Measurements from ENCODE around the gene TJAP1.
A peak's percentile ranks its signal among the peaks of the same experiment; 100 is the strongest.
"Not testable (repeated sequence)": the region's sequence is repeated elsewhere in the genome, so short reads cannot be mapped to it uniquely, and the experiment has no call there.

The TJAP1 gene

DNA sequence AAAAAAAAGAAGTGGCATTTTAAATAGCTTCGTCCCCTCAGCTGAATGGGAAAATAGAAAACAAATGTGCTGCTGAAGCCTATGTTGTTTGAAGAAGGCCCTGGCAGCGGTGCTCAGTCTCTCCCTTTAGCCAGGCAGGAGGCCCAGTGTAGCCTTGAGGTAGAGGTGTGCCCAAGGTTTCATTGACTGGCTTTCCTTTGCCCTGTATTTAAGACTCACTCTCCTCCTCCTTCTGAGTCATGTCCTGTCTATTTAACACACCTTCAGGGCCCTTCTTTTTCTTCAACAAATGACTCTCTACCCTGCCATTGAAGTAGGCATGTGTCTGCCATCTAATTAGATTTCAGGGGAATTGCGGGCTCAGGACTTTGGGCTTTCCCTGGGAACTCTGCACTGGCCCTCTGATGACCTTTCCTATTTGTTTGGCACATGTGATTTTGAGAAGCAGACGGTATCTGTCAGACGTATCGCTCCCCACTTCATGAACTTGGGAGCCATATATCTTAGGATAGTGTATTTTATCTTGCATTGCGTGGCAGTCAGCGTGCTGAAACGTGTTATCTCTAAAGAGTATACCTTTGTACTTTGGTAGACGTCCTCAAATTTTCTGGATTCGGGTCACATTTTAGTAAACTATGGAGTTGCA, 4.3 kb downstream of the TJAP1 start:
- no peak for DNase-seq (ENCODE audit: low spot score)

DNA sequence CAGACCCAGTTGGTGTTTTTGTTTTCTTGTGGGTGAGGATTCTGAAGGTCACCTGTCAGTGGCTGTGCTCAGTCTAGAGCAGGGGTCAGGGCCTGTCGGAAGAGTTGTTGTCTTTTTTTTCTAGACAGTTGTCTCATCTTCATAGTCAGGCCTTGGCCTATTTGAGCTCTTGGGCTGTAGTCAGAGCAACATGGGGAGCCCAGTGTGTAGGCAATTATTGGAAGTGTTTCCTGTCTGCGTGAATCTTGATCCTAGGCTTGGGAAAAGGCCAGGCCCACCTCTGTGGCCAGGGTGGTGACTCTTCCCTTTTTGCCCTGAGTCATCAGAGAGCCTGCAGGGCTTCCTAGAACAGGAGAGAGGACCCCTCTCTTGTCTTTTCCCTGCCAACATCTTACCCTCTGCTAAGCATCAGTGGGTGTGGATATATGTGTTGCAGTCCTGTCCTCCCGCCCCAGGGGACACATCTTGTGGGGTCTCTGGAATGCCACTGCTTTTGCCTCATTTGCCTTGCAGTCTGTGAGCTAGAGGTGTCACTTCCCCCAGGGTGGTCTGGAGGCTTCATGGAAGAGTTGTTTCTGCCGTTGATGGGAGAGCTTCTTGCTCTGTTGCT, 11.4 kb downstream of the TJAP1 start:
- DNase-seq (ENCODE audit: low spot score): no peak

DNA sequence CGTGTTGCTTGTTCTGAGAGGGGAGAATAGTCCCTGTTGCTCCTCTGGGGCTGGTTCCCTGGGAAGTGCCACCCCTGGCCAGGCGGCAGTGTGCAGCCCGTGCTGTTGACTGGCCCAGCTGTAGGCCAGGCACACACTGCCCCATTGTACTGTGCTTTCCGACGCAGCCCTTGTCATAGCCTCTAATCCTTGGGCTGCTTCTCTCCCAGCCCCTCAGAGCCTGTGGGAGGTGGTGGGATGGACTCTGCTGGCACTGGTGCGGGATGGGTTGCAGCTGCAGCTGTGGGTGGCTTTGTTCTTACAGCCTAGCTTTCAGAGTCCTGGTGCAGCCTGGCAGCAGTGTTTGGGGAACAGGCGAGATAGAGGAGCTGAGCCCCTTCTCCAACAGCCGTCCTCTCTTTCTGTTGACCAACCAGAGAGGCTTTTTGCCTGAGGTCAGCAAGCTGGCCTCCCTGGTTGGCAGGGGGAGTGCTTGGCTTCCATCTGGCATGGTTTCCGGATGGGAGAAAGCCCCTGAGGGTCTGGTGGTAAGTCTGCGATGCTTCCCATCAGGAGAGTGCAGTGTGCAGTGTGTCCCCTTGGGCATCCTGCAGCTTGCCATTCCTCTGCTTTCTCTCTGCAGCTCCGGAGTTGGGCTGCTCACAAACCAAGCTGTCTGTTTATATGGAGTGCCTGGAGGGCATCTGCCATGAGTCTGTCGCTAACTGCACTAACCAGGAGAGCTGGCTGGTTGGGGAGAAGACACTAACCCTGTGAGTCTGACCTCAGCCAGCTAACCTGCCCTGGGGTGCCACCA, 12.1 kb downstream of the TJAP1 start:
- peak; percentile 99 for DNase-seq (ENCODE audit: low spot score)

DNA sequence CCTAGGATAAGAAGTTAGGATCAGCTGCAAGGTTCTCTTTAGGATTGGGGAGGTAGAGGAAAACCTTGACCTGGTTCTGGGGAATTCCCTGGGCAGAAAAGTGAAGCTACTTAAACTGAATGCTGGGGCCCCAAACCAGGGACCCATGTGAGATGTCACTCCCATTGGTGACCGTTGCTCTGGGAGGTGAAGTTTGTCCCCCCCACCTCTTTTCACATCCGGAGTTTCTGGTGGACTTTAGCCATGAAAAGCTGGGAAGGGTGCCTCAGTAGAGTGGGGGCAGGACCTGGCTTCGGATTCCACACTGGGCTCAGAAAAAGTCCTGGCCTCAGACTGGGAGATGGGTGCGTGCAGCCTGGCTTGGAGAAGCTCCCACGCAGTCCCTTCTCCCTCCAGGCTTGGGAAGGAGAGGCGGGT, 13.2 kb downstream of the TJAP1 start:
- peak; percentile 44 for DNase-seq (ENCODE audit: low spot score)

DNA sequence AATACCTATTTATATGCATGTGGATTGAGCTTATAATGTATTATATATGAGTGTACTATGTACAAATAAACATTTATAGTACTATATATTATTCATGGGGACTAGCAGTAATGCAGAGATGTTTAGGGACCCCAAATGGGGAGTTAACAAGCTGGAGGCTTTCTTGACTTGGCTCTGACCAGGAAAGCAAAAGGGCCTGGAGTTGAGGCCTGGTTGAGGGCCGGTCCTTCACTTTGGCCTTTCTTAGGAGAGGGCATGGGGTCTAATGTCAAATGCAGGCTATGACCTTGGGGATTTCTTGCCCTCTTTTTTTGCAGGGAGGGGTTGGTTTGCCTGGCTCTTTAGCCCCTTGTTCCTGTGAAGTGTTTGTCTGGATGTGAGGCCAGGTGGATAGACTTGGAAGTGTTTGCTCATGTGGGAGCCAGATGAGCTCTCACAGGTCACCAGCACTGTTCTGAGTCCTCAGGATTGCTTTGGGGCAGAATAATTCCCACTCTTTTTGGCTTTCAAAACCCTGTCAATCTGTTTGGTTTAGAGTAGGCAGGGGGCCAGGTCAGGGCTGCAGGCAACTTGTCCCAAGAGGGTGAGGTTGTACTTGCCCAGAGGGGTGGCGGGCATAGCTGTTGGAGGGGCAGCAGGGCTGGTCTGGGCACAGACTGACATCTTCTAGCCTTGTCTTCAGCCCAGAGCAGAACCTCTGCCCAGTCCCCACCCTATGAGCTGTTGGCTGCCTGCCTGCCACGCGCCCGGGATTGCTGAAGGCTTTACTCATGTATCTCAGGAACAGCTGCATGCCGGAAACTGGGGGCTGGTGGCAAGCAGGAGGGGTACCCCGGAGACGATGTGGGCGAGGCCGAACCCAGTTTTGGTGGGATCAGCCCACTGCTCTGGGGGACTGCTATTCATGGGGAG, 14.6 kb downstream of the TJAP1 start:
- peak; percentile 89 for DNase-seq (ENCODE audit: low spot score)

DNA sequence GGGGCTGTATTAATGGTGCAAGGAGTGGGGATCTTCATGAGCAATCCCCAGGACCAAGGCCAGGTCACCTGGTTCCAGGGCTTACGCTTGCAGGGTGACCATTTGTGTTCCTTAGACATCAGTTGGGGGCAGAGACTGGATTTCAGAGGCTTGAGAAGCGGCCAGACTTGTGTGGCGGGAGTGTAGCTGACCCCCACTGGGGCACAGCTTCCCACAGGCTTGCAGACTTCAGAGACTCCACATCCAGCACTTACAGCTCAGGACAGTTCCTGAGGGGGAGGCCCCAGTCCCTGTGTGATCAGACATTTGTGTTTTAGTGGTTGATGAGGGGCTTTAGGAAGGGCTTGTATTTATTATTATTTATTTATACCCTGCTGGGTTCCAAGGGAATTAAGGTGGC, 15.3 kb downstream of the TJAP1 start:
- no peak for DNase-seq (ENCODE audit: low spot score)

DNA sequence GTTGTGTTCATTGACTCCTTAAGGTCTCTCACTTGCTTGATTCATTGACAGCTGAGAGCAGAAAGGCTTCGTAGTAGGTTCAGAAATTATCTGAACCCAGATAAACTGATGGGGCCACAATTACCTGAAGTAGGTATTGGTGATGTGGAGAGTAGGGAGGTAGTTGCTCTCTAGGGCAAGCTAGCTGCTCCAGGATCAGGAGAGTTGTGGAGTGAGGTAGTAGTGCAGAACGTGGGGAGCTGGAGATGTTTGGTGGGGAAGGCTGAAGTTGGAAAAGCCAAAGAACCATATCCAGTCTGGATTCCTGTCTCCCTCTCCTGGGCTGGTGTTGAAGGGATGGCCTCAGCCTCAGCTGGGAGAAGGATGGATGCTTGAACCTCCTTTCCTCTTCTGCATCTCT, 15.9 kb downstream of the TJAP1 start:
- DNase-seq (ENCODE audit: low spot score): no peak

DNA sequence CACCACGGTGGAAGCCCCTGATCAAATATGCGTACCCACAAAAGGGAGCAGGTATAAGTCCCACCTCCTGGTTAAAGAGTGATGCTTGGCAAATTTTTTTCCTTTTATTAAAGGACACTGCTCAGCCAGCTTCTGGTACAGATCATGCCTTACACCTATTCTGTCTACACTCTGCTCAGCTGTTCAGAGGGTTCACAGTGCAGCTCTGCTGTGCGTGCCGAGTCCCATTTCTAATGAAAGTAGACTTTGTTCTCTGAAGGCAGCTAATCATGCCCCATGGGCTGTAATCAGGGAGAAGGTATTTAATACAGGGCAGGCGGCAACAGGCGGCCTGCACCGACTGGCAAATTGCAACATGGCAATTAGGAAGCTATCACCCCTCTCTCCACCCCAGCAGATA, 16.5 kb downstream of the TJAP1 start:
- DNase-seq (ENCODE audit: low spot score): peak; percentile 70

DNA sequence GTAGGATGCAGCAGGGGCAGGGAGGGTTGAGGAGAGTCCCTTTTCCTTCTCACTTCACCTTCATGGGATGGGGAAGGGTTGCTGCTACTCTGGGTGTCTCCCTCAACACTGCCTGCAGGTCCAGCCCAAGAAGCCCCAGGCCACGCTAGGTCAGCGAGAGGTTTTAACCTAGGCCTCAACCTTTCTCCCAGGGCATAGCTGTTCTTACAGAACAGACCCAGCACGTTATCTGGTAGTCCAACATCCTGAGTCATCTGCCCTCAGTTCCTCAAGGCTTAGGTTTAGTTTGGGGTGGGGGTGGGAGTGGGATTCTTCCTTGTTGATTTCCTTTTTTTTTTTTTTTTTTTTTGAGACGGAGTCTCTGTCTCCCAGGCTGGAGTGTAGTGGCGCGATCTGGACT, 17.0 kb downstream of the TJAP1 start:
- DNase-seq (ENCODE audit: low spot score): no peak

DNA sequence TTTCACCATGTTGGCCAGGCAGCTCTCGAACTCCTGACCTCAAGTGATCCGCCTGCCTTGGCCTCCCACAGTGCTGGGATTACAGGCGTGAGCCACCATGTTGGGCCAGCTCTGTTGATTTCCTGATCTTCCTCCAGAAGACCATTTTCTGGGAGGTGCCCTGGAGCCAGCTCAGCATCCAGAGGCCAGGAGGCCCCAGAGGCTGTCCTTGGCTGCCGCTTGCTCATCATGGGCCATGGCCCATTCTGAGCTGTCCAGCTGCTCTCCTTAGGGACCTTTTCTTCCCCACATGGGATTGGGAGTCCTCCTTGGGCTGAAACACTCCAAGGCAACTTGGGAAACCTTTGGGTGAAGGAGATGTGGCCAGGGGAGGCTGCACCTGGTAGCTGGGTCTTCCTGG, 17.4 kb downstream of the TJAP1 start:
- no peak for DNase-seq (ENCODE audit: low spot score)

DNA sequence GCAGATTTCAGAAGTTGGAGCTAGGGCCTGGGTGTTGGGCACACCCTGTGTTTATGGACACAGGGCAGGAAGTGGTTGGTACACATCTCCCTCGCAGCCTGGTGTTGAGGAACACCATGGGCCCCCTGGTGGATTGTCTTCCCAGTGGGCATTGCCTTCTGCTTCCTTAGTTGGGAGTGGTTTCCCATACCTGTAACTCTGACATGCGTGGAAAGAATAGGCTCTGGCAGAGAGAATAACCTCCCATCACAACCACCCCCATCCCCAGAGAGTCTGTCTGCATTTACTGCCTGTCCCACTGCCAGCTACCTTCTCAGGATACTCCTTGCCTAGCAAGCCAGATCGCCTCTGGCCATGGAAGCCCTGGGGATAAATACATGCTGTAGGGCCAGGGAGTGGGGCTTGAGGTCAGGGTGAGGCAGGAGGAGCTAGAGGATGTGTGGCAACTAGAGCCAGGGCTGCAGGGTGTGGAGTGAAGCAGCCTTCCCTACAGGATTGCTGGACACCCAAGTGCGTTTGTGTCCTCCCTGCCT, 18.1 kb downstream of the TJAP1 start:
- DNase-seq (ENCODE audit: low spot score): no peak

DNA sequence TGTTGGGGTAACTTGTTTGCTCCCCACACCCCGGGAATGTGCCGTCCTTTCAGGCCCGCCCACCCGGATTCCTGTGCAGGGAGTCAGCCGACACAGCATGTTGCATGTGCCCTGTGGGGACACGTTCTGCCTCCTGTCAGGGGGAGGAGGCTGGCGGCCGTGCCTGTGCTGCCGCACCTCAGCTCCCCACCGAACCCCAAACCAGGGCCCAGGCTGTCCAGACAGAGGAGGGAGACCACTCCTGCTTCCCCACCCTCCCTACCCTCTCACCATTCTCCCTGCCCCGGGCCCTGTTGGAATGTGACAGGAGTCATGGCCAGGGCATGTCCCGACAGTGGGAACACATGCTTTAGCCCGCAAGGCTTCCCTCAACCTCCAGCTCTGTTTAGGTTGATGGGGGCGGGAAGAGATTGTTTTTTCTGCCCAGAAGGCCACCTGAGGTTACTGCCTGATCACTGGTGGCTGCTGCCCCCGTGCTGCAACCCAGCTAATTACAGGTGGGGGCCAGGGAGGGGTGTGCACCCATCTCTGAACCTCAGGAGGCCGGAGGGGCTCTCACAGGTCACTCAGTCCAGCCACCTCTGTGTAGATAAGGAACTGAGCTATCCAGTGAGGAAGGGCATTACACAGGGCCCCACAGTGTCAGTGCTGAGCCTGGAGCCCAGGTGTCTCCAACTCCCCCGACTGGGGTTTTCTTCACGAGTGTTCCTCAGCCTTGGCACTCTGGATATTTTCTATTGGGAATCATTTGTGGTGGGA, 19.2 kb downstream of the TJAP1 start:
- DNase-seq (ENCODE audit: low spot score): no peak

DNA sequence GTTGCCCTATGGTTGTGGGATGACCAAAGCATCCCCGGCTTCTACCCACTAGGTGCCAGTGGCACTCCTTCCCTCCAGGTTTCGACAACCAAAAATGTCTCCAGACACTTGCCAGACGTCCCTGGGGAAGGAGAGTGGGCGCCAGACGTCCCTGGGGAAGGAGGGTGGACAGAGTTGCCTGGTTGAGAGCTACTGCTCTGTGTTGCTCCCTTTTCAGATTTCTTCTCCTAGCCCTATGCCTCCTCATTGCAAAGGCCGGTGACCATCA, 19.7 kb downstream of the TJAP1 start:
- no peak for DNase-seq (ENCODE audit: low spot score)

DNA sequence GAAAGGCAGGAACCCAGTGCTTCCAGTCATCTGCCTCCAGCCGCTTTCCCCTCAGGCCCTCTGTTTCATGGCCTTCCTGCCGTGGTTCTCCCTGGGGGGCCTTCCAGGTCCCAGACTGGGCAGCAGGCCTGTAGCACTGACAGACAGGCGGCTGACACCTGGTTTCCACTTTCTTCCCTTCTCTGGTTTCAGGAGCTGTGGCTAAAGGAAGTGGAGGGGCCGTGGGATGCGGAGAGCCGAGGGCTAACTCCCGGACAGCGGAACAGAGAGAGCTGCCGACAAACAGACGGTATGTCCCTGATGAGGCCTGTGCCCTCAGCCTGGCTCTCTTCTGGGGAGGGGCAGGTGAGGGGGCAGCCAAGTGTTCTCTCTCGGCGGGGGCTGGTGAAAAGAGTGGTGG, 20.3 kb downstream of the TJAP1 start:
- no peak for DNase-seq (ENCODE audit: low spot score)

DNA sequence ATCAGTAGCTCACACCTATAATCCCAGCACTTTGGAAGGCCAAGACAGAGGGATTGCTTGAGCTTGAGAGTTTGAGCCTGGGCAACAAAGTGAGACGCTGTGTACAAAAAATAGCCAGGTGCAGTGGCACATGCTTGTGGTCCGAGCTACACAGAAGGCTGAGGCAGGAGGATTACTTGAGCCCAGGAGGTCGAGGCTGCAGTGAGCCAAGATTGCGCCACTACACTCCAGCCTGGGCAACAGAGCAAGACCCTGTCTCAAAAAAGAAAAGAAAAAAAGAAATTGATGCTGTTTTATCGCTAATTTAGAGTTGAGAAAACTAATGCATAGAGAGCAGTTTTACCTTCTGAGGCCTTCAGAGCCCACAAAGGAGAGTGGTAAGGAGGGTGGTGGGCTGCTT, 20.9 kb downstream of the TJAP1 start:
- not testable (repeated sequence) for DNase-seq (ENCODE audit: low spot score)

DNA sequence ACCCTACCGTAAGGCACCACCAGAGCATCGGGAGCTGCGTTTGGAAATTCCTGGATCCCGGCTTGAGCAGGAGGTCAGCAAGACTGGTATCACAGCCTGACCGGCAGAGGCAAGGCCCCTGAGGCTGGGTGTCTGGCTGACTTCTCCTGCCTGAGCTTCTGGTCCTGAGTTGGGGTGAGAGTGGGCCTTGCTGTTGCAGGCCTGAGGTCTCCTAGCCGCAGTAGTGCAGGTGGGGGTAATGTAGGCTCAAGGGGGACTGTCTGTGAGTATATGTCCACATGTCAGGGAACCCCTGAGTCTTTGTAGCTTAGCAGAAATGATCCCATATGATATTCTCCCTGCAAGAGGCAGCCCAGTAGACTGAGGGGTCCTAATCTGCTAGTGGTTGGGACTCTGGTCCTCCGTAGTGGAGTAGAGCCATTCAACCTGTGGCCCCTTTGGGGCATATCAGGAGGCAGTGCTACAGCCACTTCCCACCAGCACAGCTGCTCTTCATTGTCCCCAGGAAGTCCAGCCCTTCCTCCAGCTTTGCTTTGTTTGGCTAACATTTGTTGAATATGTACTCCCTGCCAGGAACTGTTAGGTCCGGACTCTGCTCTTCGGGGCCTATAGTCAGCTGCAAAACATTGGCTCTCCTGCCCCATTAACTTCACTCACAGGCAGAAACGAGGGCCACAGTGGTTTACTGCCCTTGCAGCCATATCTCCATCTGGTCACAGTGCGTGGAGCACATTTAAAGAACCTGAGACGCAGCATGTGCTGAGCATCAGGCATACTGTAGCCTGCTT, 21.9 kb downstream of the TJAP1 start:
- peak; percentile 47 for DNase-seq (ENCODE audit: low spot score)

DNA sequence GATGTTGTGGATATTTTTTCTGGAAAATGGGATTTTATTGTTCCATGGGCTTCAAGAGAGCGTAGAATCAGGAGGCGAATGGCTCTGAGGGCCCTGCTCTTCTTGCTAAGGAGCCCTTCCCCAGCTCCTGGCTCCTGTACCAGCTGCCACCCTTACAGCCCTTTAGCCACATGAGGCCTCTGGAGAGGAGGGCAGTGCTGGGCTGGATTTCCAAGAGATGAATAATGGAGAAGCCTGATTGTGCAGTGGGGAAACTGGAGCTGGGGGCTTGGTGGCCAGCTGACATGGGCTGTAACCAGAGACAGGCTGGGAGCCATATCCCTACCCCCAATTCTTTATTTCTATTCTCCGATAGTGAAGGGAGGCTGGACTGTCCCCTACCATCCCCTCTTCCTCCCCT, 23.6 kb downstream of the TJAP1 start:
- no peak for DNase-seq (ENCODE audit: low spot score)

DNA sequence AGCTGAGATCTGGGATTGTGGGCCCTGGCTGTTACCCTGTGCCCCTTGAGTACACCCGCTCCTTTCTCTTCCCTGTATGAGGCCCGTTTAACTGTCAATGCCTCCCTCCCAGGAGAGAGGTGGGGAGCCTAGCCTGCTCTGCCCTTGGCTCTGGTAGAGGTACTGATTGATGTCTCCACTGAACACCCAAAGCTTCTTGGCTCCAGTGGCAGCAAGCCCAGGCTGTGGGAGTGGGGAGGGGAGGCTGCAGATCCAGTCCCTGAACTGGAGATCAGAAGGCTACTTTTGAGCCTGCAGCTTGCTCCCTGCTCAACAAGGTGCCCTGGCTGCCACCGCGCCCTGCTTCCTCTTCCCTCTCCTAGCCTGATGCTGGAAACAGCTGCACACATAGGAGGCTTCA, 25.3 kb downstream of the TJAP1 start:
- DNase-seq (ENCODE audit: low spot score): no peak

DNA sequence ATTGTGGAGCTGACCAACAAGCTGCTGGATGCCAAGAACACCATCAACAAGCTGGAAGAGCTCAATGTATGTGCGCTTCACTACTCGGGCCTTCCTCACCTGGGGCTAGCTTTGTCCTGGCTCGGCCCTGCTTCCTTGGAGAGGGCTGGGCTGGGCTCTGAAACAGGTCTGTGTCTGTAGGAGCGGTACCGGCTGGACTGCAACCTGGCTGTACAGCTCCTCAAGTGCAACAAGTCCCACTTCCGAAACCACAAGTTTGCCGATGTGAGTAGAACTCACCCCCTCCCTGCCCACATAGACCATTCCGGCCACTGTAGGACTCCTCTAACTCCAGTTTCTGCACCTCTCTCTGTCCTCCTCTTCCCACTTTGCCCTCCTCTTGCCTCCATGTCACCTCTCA, 26.1 kb downstream of the TJAP1 start:
- no peak for DNase-seq (ENCODE audit: low spot score)

DNA sequence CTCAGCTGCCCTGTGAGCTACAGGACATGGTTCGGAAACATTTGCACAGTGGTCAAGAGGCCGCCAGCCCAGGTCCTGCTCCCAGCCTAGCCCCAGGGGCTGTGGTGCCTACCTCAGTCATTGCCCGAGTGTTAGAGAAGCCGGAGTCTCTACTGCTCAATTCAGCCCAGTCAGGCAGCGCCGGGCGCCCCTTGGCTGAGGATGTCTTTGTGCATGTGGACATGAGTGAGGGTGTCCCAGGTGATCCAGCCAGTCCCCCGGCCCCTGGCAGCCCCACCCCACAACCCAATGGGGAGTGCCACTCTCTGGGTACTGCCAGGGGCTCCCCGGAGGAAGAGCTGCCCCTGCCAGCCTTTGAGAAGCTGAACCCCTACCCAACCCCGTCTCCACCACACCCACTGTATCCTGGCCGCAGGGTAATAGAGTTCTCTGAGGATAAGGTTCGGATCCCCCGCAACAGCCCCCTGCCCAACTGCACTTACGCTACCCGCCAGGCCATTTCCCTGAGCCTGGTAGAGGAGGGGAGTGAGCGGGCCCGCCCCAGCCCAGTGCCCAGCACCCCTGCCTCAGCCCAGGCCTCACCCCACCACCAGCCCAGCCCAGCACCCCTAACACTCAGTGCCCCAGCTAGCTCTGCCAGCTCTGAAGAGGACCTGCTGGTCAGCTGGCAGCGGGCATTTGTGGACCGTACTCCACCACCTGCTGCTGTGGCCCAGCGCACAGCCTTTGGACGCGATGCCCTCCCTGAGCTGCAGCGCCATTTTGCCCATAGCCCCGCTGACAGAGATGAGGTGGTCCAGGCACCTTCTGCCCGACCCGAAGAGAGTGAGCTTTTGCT, 27.6 kb downstream of the TJAP1 start:
- DNase-seq (ENCODE audit: low spot score): no peak

Data from pons (tissue), 1 donor.